ENCODE measurements around the gene GP1BB. TPM values are rescaled to one million over a fixed set of nuclear protein-coding genes. Genes with fewer than 3 reads are reported as not detected.
A peak's percentile ranks its signal among the peaks of the same experiment; 100 is the strongest.
"Not testable (repeated sequence)": the region's sequence is repeated elsewhere in the genome, so short reads cannot be mapped to it uniquely, and the experiment has no call there.

The GP1BB gene
- total RNA-seq, 4 donors from 2014 or later, result 14.7 to 28.7 (median 19.4) TPM

DNA sequence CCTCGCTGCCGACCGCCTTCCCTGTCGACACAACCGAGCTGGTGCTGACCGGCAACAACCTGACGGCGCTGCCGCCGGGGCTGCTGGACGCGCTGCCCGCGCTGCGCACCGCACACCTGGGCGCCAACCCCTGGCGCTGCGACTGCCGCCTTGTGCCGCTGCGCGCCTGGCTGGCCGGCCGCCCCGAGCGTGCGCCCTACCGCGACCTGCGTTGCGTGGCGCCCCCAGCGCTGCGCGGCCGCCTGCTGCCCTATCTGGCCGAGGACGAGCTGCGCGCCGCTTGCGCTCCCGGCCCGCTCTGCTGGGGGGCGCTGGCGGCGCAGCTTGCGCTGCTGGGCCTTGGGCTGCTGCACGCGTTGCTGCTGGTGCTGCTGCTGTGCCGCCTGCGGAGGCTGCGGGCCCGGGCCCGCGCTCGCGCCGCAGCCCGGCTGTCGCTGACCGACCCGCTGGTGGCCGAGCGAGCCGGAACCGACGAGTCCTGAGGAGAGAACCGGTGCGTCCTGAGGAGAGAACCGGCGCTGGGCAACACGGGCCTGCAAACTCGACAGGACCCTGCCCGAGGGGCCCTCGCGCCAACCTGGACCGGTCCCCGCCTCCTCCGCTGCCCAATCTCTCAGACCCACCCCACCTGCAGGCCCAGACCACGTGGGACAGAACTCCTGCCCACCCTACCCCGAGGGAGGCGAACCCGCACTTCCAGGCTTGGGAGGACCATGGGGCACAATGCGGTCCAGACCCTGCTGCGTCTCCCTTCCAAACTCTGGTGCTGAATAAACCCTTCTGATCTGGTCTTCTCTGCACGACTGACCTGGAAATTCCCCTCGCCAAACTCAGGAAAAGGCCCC, 866 bp downstream of the GP1BB start:
- TF ChIP-seq, protein P1, sequence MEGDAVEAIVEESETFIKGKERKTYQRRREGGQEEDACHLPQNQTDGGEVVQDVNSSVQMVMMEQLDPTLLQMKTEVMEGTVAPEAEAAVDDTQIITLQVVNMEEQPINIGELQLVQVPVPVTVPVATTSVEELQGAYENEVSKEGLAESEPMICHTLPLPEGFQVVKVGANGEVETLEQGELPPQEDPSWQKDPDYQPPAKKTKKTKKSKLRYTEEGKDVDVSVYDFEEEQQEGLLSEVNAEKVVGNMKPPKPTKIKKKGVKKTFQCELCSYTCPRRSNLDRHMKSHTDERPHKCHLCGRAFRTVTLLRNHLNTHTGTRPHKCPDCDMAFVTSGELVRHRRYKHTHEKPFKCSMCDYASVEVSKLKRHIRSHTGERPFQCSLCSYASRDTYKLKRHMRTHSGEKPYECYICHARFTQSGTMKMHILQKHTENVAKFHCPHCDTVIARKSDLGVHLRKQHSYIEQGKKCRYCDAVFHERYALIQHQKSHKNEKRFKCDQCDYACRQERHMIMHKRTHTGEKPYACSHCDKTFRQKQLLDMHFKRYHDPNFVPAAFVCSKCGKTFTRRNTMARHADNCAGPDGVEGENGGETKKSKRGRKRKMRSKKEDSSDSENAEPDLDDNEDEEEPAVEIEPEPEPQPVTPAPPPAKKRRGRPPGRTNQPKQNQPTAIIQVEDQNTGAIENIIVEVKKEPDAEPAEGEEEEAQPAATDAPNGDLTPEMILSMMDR (IDR thresholded peaks at IDR 0.05), result peak in 1 of 2 donors; percentile 3
- no peak for TF ChIP-seq POLR2AphosphoS5 (IDR thresholded peaks at IDR 0.05)
- Histone ChIP-seq H3K4me3 (peak overlapping the region; percentile 43), H3K9me3 (no peaks in the 10 kb centered on the region), H3K36me3 (peaks cover 22% of the 10 kb centered on the region), H3K27me3 (peaks cover 50% of the 10 kb centered on the region), H3K4me1 (peaks cover 20% of the 10 kb centered on the region), H3K27ac (no peak overlapping the region)
- 32% methylated on average over 8 of the region's 89 CpGs for WGBS
- no peak for DNase-seq (ENCODE audit: low spot score in 2 of 2)

- peaks cover 22% of the 10 kb centered on the region for H3K36me3 ChIP-seq
- TF ChIP-seq, protein P1 (IDR thresholded peaks at IDR 0.05), result no peak
- TF ChIP-seq POLR2A (IDR thresholded peaks at IDR 0.05), result no peak
- TF ChIP-seq EP300 (IDR thresholded peaks at IDR 0.05), result no peak
- TF ChIP-seq POLR2AphosphoS5 (IDR thresholded peaks at IDR 0.05), result no peak
- DNase-seq (ENCODE audit: low spot score in 2 of 2), result no peak
- no peaks in the 10 kb centered on the region for H3K9me3 ChIP-seq
- H3K4me3 ChIP-seq, result no peak overlapping the region
- peaks cover 20% of the 10 kb centered on the region for H3K4me1 ChIP-seq
- no peak overlapping the region for H3K27ac ChIP-seq
- 72% methylated on average over 45 of the region's 45 CpGs for WGBS
- H3K27me3 ChIP-seq, result peaks cover 46% of the 10 kb centered on the region
Measured at GRCh38 chr22:19724927-19725661, 1.8 kb downstream of the GP1BB start.

DNA sequence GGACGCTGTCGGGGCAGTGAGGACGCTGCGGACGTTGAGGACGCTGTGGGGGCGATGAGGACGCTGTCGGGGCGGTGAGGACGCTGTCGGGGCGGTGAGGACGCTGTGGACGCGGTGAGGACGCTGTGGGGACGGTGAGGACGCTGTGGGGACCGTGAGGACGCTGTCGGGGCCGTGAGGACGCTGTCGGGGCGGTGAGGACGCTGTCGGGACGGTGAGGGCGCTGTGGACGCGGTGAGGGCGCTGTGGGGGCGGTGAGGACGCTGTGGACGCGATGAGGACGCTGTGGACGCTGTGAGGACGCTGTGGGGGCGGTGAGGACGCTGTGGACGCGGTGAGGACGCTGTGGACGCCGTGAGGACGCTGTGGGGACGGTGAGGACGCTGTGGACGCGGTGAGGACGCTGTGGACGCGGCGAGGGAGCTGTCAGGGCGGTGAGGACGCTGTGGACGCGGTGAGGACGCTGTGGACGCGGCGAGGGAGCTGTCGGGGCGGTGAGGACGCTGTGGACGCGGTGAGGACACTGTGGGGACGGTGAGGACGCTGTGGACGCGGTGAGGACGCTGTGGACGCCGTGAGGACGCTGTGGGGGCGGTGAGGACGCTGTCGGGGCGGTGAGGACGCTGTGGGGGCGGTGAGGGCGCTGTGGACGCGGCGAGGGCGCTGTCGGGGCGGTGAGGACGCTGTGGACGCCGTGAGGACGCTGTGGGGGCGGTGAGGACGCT, 2.9 kb downstream of the GP1BB start:
- H3K27ac ChIP-seq; H3K4me3 ChIP-seq; DNase-seq (ENCODE audit: low spot score in 2 of 2); H3K9me3 ChIP-seq: not testable (repeated sequence)
- H3K4me1 ChIP-seq, result peaks cover 30% of the 10 kb centered on the region
- WGBS, result 86% methylated on average over 96 of the region's 96 CpGs
- H3K27me3 ChIP-seq, result peaks cover 46% of the 10 kb centered on the region
- H3K36me3 ChIP-seq, result peaks cover 17% of the 10 kb centered on the region

DNA sequence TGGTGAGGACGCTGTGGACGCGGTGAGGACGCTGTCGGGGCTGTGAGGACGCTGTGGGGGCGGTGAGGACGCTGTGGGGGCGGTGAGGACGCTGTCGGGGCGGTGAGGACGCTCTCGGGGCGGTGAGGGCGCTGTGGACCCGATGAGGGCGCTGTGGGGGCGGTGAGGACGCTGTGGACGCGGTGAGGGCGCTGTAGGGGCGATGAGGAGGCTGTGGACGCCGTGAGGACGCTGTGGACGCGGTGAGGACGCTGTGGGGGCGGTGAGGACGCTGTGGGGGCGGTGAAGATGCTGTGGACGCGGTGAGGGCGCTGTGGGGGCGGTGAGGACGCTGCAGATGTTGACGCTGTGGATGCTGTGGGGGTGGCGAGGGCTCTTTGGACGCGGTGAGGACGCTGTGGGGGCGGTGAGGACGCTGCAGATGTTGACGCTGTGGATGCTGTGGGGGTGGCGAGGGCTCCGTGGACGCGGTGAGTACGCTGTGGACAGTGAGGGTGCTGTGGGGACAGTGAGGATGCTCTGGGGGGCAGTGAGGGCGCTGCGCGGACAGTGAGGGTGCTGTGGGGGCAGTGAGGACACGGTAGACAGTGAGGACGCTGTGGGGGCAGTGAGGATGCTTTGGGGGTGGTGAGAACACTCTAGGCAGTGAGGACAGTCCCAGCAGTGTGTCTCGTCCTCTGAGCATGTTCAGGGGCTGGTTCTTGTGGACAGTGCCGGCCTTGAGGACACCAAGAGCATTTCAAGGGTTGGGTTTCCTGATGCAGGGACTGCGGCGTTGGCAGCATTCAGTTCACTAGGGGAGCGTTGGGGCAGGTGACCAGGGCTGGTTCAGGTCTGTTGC, 4.2 kb downstream of the GP1BB start:
- TF ChIP-seq POLR2AphosphoS5 (IDR thresholded peaks at IDR 0.05), result no peak
- TF ChIP-seq, protein P1 (IDR thresholded peaks at IDR 0.05), result no peak
- TF ChIP-seq EP300 (IDR thresholded peaks at IDR 0.05), result no peak
- no peak for TF ChIP-seq POLR2A (IDR thresholded peaks at IDR 0.05)
- no peak overlapping the region for H3K27ac ChIP-seq
- peaks cover 5% of the 10 kb centered on the region for H3K36me3 ChIP-seq
- no peak overlapping the region for H3K4me3 ChIP-seq
- DNase-seq (ENCODE audit: low spot score in 2 of 2), result no peak
- WGBS, result 63% methylated on average over 61 of the region's 61 CpGs
- H3K27me3 ChIP-seq, result peaks cover 39% of the 10 kb centered on the region
- no peaks in the 10 kb centered on the region for H3K9me3 ChIP-seq
- H3K4me1 ChIP-seq, result peaks cover 29% of the 10 kb centered on the region

DNA sequence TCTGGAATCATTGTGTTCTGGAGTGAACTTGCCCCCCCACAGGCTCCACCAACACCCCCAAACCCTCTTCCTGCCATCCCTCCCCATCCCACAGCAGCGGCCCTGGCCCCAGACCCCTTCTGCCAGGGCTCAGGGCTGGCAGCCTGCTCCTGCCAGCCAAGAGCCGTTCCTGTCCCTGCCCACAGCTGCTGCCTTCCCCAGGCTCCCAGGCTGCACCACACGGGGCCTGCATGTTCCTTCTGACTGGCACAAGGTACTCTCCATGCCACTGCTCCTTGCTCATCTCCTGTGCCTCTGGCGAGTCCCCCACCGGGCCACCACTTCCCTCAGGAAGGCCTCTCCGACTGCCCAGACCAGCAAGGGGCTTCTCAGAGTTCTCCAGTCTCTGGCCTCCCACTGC, 4.9 kb downstream of the GP1BB start:
- no peak for TF ChIP-seq EP300 (IDR thresholded peaks at IDR 0.05)
- TF ChIP-seq POLR2A (IDR thresholded peaks at IDR 0.05), result no peak
- TF ChIP-seq, protein P1 (IDR thresholded peaks at IDR 0.05), result no peak
- TF ChIP-seq POLR2AphosphoS5 (IDR thresholded peaks at IDR 0.05), result no peak
- H3K4me3 ChIP-seq, result no peak overlapping the region
- WGBS, result 86% methylated on average over 3 of the region's 6 CpGs
- peaks cover 22% of the 10 kb centered on the region for H3K4me1 ChIP-seq
- no peaks in the 10 kb centered on the region for H3K9me3 ChIP-seq
- DNase-seq (ENCODE audit: low spot score in 2 of 2), result no peak
- H3K36me3 ChIP-seq, result no peaks in the 10 kb centered on the region
- H3K27ac ChIP-seq, result no peak overlapping the region
- H3K27me3 ChIP-seq, result peaks cover 37% of the 10 kb centered on the region
